ENCODE results near the gene PANK2. TPM values are rescaled to one million over a fixed set of nuclear protein-coding genes. Genes with fewer than 3 reads are reported as not detected.
"Not testable (repeated sequence)": the region's sequence is repeated elsewhere in the genome, so short reads cannot be mapped to it uniquely, and the experiment has no call there.

Gene PANK2
- total RNA-seq, 5 donors from 2014 or later (not counting 1 experiment from before 2014, with no cell fraction given), result 45.0 to 67.0 (median 63.6) TPM

- H3K27ac Mint-ChIP-seq, result peak overlapping the region; percentile 35 to 74
Measured at GRCh38 chr20:3935956-3936340, 46.8 kb downstream of the PANK2 start.

GRCh38 chr20:3937618-3938017 is 48.4 kb downstream of the PANK2 start:
- Histone ChIP-seq H3K27ac (ENCODE audit: low read length) (no peak overlapping the region), H3K4me3 (ENCODE audit: control insufficient read depth in 1 of 2, extremely low read depth in 1 of 2, low read length in 1 of 2) (no peak overlapping the region), H3K4me1 (ENCODE audit: control insufficient read depth in 1 of 2, extremely low read depth in 1 of 2, insufficient read depth in 2 of 2, low read length in 2 of 2) (peaks cover 0 to 10% of the 10 kb centered on the region in 2 experiments), H3K27me3 (replicated peaks in 1 of 2; ENCODE audit: control insufficient read depth in 2 of 2, extremely low read depth in 1 of 2, insufficient read depth in 2 of 2, low read length in 1 of 2) (no peaks in the 10 kb centered on the region), H3K9me3 (no peaks in the 10 kb centered on the region), H3K36me3 (ENCODE audit: control insufficient read depth in 2 of 2, extremely low read depth in 1 of 2, insufficient read depth in 1 of 2, low read length in 1 of 2) (peaks cover 0 to 2% of the 10 kb centered on the region in 2 donors)
- H3K27me3 Mint-ChIP-seq, result no peaks in the 10 kb centered on the region
- ChIA-PET CTCF (interaction anchor here in 1 of 2 donors (0.6 kb wide), 1 partner anchor 53 kb away, joined by 6 read pairs; no protein-coding TSS in a partner anchor), POLR2A (no interaction called here)
- H3K4me3 Mint-ChIP-seq, result no peak overlapping the region
- ATAC-seq (replicated peaks in 1 of 4) (no peak), DNase-seq (no peak)
- H3K36me3 Mint-ChIP-seq, result peaks cover 55% of the 10 kb centered on the region
- H3K4me1 Mint-ChIP-seq, result peaks cover 14 to 17% (median 17%) of the 10 kb centered on the region in 3 donors
- peaks cover 2 to 15% (median 9%) of the 10 kb centered on the region in 3 donors for H3K9me3 Mint-ChIP-seq
- no CpG with 5 or more reads among the region's 3 CpGs for WGBS (ENCODE audit: insufficient coverage)
- no peak overlapping the region for H3K27ac Mint-ChIP-seq

More at GRCh38 chr20:3935956-3936340, 46.8 kb downstream of the PANK2 start:
- WGBS (ENCODE audit: insufficient coverage), result 100% methylated on average over 1 of the region's 2 CpGs
- Mint-ChIP-seq H3K4me3 (no peak overlapping the region), H3K4me1 (peaks cover 21 to 31% (median 22%) of the 10 kb centered on the region in 3 donors), H3K36me3 (peaks cover 46% of the 10 kb centered on the region), H3K27me3 (no peaks in the 10 kb centered on the region), H3K9me3 (peaks cover 2 to 15% (median 9%) of the 10 kb centered on the region in 3 donors)
- POLR2A ChIA-PET, result no interaction called here
- H3K9me3 ChIP-seq, result no peaks in the 10 kb centered on the region
- DNase-seq, result no peak
- CTCF ChIA-PET, result no interaction called here
- H3K27ac ChIP-seq (ENCODE audit: low read length), result no peak overlapping the region
- no peak overlapping the region for H3K4me3 ChIP-seq (ENCODE audit: control insufficient read depth in 1 of 2, extremely low read depth in 1 of 2, low read length in 1 of 2)
- H3K36me3 ChIP-seq (ENCODE audit: control insufficient read depth in 2 of 2, extremely low read depth in 1 of 2, insufficient read depth in 1 of 2, low read length in 1 of 2), result peaks cover 0 to 2% of the 10 kb centered on the region in 2 donors
- no peak for ATAC-seq (replicated peaks in 1 of 4)
- peaks cover 2 to 17% of the 10 kb centered on the region in 2 experiments for H3K4me1 ChIP-seq (ENCODE audit: control insufficient read depth in 1 of 2, extremely low read depth in 1 of 2, insufficient read depth in 2 of 2, low read length in 2 of 2)
- no peaks in the 10 kb centered on the region for H3K27me3 ChIP-seq (replicated peaks in 1 of 2; ENCODE audit: control insufficient read depth in 2 of 2, extremely low read depth in 1 of 2, insufficient read depth in 2 of 2, low read length in 1 of 2)

GRCh38 chr20:3940905-3941304 is 51.7 kb downstream of the PANK2 start:
- Mint-ChIP-seq H3K9me3 (peaks cover 2 to 15% (median 9%) of the 10 kb centered on the region in 3 donors), H3K4me3 (no peak overlapping the region), H3K27ac (no peak overlapping the region), H3K36me3 (peaks cover 57% of the 10 kb centered on the region), H3K4me1 (no peaks in the 10 kb centered on the region), H3K27me3 (no peaks in the 10 kb centered on the region)
- WGBS (ENCODE audit: insufficient coverage), result 100% methylated on average over 6 of the region's 6 CpGs
- no peak for ATAC-seq (replicated peaks in 1 of 4)
- ChIA-PET CTCF (no interaction called here), POLR2A (no interaction called here)
- H3K4me1 ChIP-seq (ENCODE audit: control insufficient read depth in 1 of 2, extremely low read depth in 1 of 2, insufficient read depth in 2 of 2, low read length in 2 of 2), result no peaks in the 10 kb centered on the region
- H3K4me3 ChIP-seq (ENCODE audit: control insufficient read depth in 1 of 2, extremely low read depth in 1 of 2, low read length in 1 of 2), result no peak overlapping the region
- no peaks in the 10 kb centered on the region for H3K9me3 ChIP-seq
- no peak for DNase-seq
- H3K27ac ChIP-seq (ENCODE audit: low read length), result no peak overlapping the region
- H3K36me3 ChIP-seq (ENCODE audit: control insufficient read depth in 2 of 2, extremely low read depth in 1 of 2, insufficient read depth in 1 of 2, low read length in 1 of 2), result peaks cover 0 to 6% of the 10 kb centered on the region in 2 donors
- no peaks in the 10 kb centered on the region for H3K27me3 ChIP-seq (replicated peaks in 1 of 2; ENCODE audit: control insufficient read depth in 2 of 2, extremely low read depth in 1 of 2, insufficient read depth in 2 of 2, low read length in 1 of 2)

GRCh38 chr20:3946666-3947065 is 57.5 kb downstream of the PANK2 start:
- ChIA-PET CTCF (interaction anchor here in 1 of 2 donors (0.6 kb wide), 1 partner anchor 41 kb away, joined by 8 read pairs; no protein-coding TSS in a partner anchor), POLR2A (interaction anchor here in 1 of 2 donors (0.6 kb wide), 2 partner anchors 200 to 846 kb away, joined by 3 to 5 read pairs; no protein-coding TSS in a partner anchor)
- not testable (repeated sequence) for H3K27me3 Mint-ChIP-seq; H3K27ac ChIP-seq (ENCODE audit: low read length); ATAC-seq (replicated peaks in 1 of 4); H3K27me3 ChIP-seq (replicated peaks in 1 of 2; ENCODE audit: control insufficient read depth in 2 of 2, extremely low read depth in 1 of 2, insufficient read depth in 2 of 2, low read length in 1 of 2); H3K9me3 Mint-ChIP-seq; H3K27ac Mint-ChIP-seq; H3K36me3 ChIP-seq (ENCODE audit: control insufficient read depth in 2 of 2, extremely low read depth in 1 of 2, insufficient read depth in 1 of 2, low read length in 1 of 2); DNase-seq; H3K4me1 ChIP-seq (ENCODE audit: control insufficient read depth in 1 of 2, extremely low read depth in 1 of 2, insufficient read depth in 2 of 2, low read length in 2 of 2); H3K4me1 Mint-ChIP-seq; H3K9me3 ChIP-seq; H3K4me3 Mint-ChIP-seq; H3K4me3 ChIP-seq (ENCODE audit: control insufficient read depth in 1 of 2, extremely low read depth in 1 of 2, low read length in 1 of 2)
- peaks cover 23% of the 10 kb centered on the region for H3K36me3 Mint-ChIP-seq
- WGBS (ENCODE audit: insufficient coverage), result 96% methylated on average over 5 of the region's 7 CpGs

GRCh38 chr20:3964719-3965118 is 75.5 kb downstream of the PANK2 start:
- H3K9me3 ChIP-seq, result no peaks in the 10 kb centered on the region
- DNase-seq (no peak), ATAC-seq (replicated peaks in 1 of 4) (no peak)
- no peaks in the 10 kb centered on the region for H3K36me3 ChIP-seq (ENCODE audit: control insufficient read depth in 2 of 2, extremely low read depth in 1 of 2, insufficient read depth in 1 of 2, low read length in 1 of 2)
- POLR2A ChIA-PET, result no interaction called here
- Mint-ChIP-seq H3K27ac (no peak overlapping the region), H3K27me3 (no peaks in the 10 kb centered on the region), H3K9me3 (no peaks in the 10 kb centered on the region), H3K4me1 (peaks cover 7 to 14% (median 14%) of the 10 kb centered on the region in 3 donors), H3K36me3 (peaks cover 19% of the 10 kb centered on the region), H3K4me3 (no peak overlapping the region)
- CTCF ChIA-PET, result interaction anchor here in 1 of 2 donors (0.6 kb wide), 1 partner anchor 116 kb away, joined by 4 read pairs; no protein-coding TSS in a partner anchor
- no peak overlapping the region for H3K27ac ChIP-seq (ENCODE audit: low read length)
- WGBS (ENCODE audit: insufficient coverage), result 100% methylated on average over 1 of the region's 3 CpGs
- no peaks in the 10 kb centered on the region for H3K4me1 ChIP-seq (ENCODE audit: control insufficient read depth in 1 of 2, extremely low read depth in 1 of 2, insufficient read depth in 2 of 2, low read length in 2 of 2)
- no peaks in the 10 kb centered on the region for H3K27me3 ChIP-seq (replicated peaks in 1 of 2; ENCODE audit: control insufficient read depth in 2 of 2, extremely low read depth in 1 of 2, insufficient read depth in 2 of 2, low read length in 1 of 2)
- H3K4me3 ChIP-seq (ENCODE audit: control insufficient read depth in 1 of 2, extremely low read depth in 1 of 2, low read length in 1 of 2), result no peak overlapping the region

GRCh38 chr20:3966571-3966970 is 77.4 kb downstream of the PANK2 start:
- no peaks in the 10 kb centered on the region for H3K27me3 ChIP-seq (replicated peaks in 1 of 2; ENCODE audit: control insufficient read depth in 2 of 2, extremely low read depth in 1 of 2, insufficient read depth in 2 of 2, low read length in 1 of 2)
- H3K27me3 Mint-ChIP-seq, result no peaks in the 10 kb centered on the region
- DNase-seq (no peak), ATAC-seq (replicated peaks in 1 of 4) (no peak)
- ChIA-PET POLR2A (interaction anchor here in 1 of 2 donors (0.6 kb wide), 1 partner anchor 89 kb away, joined by 3 read pairs; no protein-coding TSS in a partner anchor), CTCF (no interaction called here)
- H3K4me3 Mint-ChIP-seq, result no peak overlapping the region
- peaks cover 15 to 20% (median 15%) of the 10 kb centered on the region in 3 donors for H3K4me1 Mint-ChIP-seq
- H3K9me3 Mint-ChIP-seq, result no peaks in the 10 kb centered on the region
- no peak overlapping the region for H3K27ac Mint-ChIP-seq
- H3K36me3 Mint-ChIP-seq, result peaks cover 19% of the 10 kb centered on the region
- H3K36me3 ChIP-seq (ENCODE audit: control insufficient read depth in 2 of 2, extremely low read depth in 1 of 2, insufficient read depth in 1 of 2, low read length in 1 of 2), result no peaks in the 10 kb centered on the region
- no peak overlapping the region for H3K4me3 ChIP-seq (ENCODE audit: control insufficient read depth in 1 of 2, extremely low read depth in 1 of 2, low read length in 1 of 2)
- H3K27ac ChIP-seq (ENCODE audit: low read length), result no peak overlapping the region
- H3K4me1 ChIP-seq (ENCODE audit: control insufficient read depth in 1 of 2, extremely low read depth in 1 of 2, insufficient read depth in 2 of 2, low read length in 2 of 2), result no peaks in the 10 kb centered on the region
- no peaks in the 10 kb centered on the region for H3K9me3 ChIP-seq

All from T-cell (primary cell).